Ramos (cell line): ENCODE measurements around the gene PRMT5.

Experiments
- in situ Hi-C: fragments of 300-500 bp; cut with MboI; formaldehyde crosslinking; loops from one replicate; pipeline ENCODE4 v1.14.3; 2022; ENCODE audit warnings: low sequenced_read_pairs; ENCODE audit not compliant: unreplicated experiment

Gene PRMT5

GRCh38 chr14:22882064-22882463 is 47.1 kb downstream of the PRMT5 start:
- in situ Hi-C loops = no loop called here

GRCh38 chr14:22878271-22879246 is 50.6 kb downstream of the PRMT5 start:
- in situ Hi-C loops = no loop called here

- in situ Hi-C loops = no loop called here
These were observed 52.1 kb downstream of the PRMT5 start for GRCh38 chr14:22877000-22877501.

- in situ Hi-C loops = no loop called here
These were observed 53.3 kb downstream of the PRMT5 start for GRCh38 chr14:22875748-22876319.

GRCh38 chr14:22875003-22875747 is 54.0 kb downstream of the PRMT5 start:
- in situ Hi-C loops = no loop called here

- in situ Hi-C loops = no loop called here
These were observed 56.2 kb downstream of the PRMT5 start for GRCh38 chr14:22872833-22873520.

- in situ Hi-C loops = no loop called here
These were observed 56.9 kb downstream of the PRMT5 start for GRCh38 chr14:22872033-22872832.

- in situ Hi-C loops = no loop called here
These were observed 57.7 kb downstream of the PRMT5 start, which contains the start of gene LRP10 for GRCh38 chr14:22871224-22872032. Gene LRP10 (plus strand): TSS chr14:22871740. CDS start chr14:22872304, 564 bp downstream.

GRCh38 chr14:22870811-22871223 is 58.4 kb downstream of the PRMT5 start:
- in situ Hi-C loops = no loop called here
